GM21825 (cell line): ENCODE measurements around the gene RNPEP.
"Not testable (repeated sequence)": the region's sequence is repeated elsewhere in the genome, so short reads cannot be mapped to it uniquely, and the experiment has no call there.

ENCODE experiments used
- ATAC-seq: cut with Tn5 transposase; IDR thresholded peaks from one replicate; pipeline ENCODE4 v1.9.1; 2021; ENCODE audit warnings: mild to moderate bottlenecking, moderate library complexity; ENCODE audit not compliant: unreplicated experiment

RNPEP gene

GRCh38 chr1:201982623-201983379, at the start of gene RNPEP:
TSS of gene RNPEP (plus strand) at chr1:201982648. CDS start at chr1:201982667, 19 bp downstream.
- ATAC-seq = peak; percentile 72

GRCh38 chr1:201933840-201934430, 48.5 kb upstream of the RNPEP start:
- no peak for ATAC-seq

GRCh38 chr1:201937624-201938213, 44.7 kb upstream of the RNPEP start:
- no peak for ATAC-seq

- ATAC-seq = no peak
Measured at GRCh38 chr1:201938440-201939035, 43.9 kb upstream of the RNPEP start.

GRCh38 chr1:201939148-201939547, 43.3 kb upstream of the RNPEP start:
- ATAC-seq = no peak

GRCh38 chr1:201939574-201939973, 42.9 kb upstream of the RNPEP start:
- no peak for ATAC-seq

- not testable (repeated sequence) for ATAC-seq
Measured at GRCh38 chr1:201940316-201940715, 42.1 kb upstream of the RNPEP start.

- no peak for ATAC-seq
Measured at GRCh38 chr1:201941420-201942128, 40.9 kb upstream of the RNPEP start.

- no peak for ATAC-seq
Measured at GRCh38 chr1:201942129-201942495, 40.3 kb upstream of the RNPEP start.

GRCh38 chr1:201944002-201944401, 38.4 kb upstream of the RNPEP start:
- no peak for ATAC-seq

GRCh38 chr1:201944639-201945038, 37.8 kb upstream of the RNPEP start:
- no peak for ATAC-seq

- no peak for ATAC-seq
Measured at GRCh38 chr1:201945157-201945556, 37.3 kb upstream of the RNPEP start.

GRCh38 chr1:201945863-201946223, 36.6 kb upstream of the RNPEP start:
- no peak for ATAC-seq

GRCh38 chr1:201946224-201946908, 36.1 kb upstream of the RNPEP start, which contains the start of gene LMOD1:
TSS of gene LMOD1 (minus strand) at chr1:201946548. CDS start at chr1:201946340, 208 bp downstream.
- no peak for ATAC-seq

GRCh38 chr1:201947697-201948008, 34.8 kb upstream of the RNPEP start:
- ATAC-seq = no peak

- no peak for ATAC-seq
Measured at GRCh38 chr1:201949491-201949890, 33.0 kb upstream of the RNPEP start.

- ATAC-seq = no peak
Measured at GRCh38 chr1:201954263-201955008, 28.0 kb upstream of the RNPEP start.

- peak; percentile 98 for ATAC-seq
Measured at GRCh38 chr1:201955009-201955728, 27.3 kb upstream of the RNPEP start, which contains the start of gene TIMM17A. TSS of gene TIMM17A (plus strand) at chr1:201955503. CDS start at chr1:201955527, 24 bp downstream.

- ATAC-seq = peak; percentile 1
Measured at GRCh38 chr1:201955729-201956143, 26.7 kb upstream of the RNPEP start.
